Peyer's patch (tissue), 4 donors: ENCODE data around the gene MIAT.

Experiments used
- CTCF ChIP-seq, 6 experiments: fragments of 450-650 bp in 4 of 6; fragments of 200-600 bp in 2 of 6; sonication (generic) in 1 of 6; IDR thresholded peaks; one replicate each; pipeline ENCODE4 v1.5.1; 2017 to 2019; ENCODE audit warnings: antibody characterized with exemption in 6 of 6, mild to moderate bottlenecking in 3 of 6, moderate library complexity in 1 of 6
- POLR2A ChIP-seq, 2 donors: fragments of 450-650 bp; IDR thresholded peaks; one replicate each; pipeline ENCODE4 v1.5.1; 2017; ENCODE audit warnings: antibody characterized with exemption in 2 of 2, mild to moderate bottlenecking in 2 of 2, moderate library complexity in 2 of 2

DNA sequence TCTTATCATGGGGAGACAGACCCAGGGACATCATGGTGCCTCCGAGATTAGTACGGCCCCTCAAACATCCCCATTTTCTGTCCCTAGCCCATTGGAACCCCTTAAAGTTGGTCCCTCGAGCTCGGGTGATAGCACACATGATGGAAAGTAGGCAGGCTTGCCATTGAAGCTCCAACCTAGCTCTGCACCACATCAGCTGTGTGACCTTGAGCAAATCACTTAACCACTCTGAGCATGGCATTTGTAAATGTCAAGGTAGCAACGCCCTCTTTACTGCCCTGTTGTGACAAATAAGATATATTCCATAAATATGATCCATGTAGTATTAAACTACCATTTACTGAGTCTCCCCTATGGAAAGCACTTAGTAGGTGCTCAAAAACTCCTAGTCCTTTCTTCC, 61.1 kb downstream of the MIAT start:
- TF ChIP-seq CTCF (IDR thresholded peaks at IDR 0.05) (no peak), POLR2A (IDR thresholded peaks at IDR 0.05) (no peak)
